ENCODE measurements around the gene NEK2.
"Not testable (repeated sequence)": the region's sequence is repeated elsewhere in the genome, so short reads cannot be mapped to it uniquely, and the experiment has no call there.

NEK2 gene

GRCh38 chr1:211695135-211695816 is 19.9 kb upstream of the NEK2 start:
- no peak for DNase-seq (ENCODE audit: low read depth)

DNA sequence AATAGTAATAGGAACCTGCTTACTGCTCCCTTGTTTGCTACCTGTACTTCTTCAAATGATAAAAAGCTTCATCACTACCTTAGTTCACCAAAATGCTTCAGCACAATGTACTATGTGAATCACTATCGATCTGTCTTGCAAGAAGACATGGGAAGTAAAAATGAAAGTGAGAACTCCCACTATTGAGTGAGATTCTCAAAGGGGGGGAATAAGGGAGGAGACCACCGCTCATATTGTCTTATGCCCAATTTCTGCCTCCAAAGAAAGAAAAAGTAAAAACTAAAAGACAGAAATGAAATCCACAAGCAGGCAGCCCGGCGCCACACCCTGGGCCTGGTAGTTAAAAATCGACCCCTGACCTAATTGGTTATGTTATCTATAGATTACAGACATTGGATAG is 18.5 kb upstream of the NEK2 start:
- DNase-seq (ENCODE audit: low read depth), result not testable (repeated sequence)

GRCh38 chr1:211688421-211688820 is 13.0 kb upstream of the NEK2 start:
- no peak for DNase-seq (ENCODE audit: low read depth)

- DNase-seq (ENCODE audit: low read depth), result no peak
Measured at GRCh38 chr1:211687462-211688215, 12.2 kb upstream of the NEK2 start.

- no peak for DNase-seq (ENCODE audit: low read depth)
Measured at GRCh38 chr1:211685823-211686222, 10.4 kb upstream of the NEK2 start.

DNA sequence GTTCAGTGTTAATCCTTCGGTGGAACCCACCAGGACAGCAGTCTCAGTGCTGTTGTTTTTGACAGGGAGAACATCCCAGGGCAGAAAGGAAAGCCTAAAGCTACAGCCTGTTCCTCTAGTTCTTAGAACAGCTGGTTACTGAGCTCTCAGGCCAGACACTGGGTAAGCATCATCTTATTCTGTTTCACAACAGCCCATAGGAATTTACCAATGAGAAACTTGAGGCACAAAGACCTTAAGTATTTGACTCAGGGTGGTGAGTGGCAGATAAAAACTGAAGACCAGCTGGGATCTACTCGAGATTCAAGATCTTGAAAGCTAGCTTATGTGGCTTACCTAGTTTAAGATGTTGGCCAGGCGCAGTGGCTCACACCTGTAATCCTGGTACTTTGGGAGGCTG is 9.4 kb upstream of the NEK2 start:
- DNase-seq (ENCODE audit: low read depth), result no peak

- no peak for DNase-seq (ENCODE audit: low read depth)
Measured at GRCh38 chr1:211684331-211684730, 8.9 kb upstream of the NEK2 start.

DNA sequence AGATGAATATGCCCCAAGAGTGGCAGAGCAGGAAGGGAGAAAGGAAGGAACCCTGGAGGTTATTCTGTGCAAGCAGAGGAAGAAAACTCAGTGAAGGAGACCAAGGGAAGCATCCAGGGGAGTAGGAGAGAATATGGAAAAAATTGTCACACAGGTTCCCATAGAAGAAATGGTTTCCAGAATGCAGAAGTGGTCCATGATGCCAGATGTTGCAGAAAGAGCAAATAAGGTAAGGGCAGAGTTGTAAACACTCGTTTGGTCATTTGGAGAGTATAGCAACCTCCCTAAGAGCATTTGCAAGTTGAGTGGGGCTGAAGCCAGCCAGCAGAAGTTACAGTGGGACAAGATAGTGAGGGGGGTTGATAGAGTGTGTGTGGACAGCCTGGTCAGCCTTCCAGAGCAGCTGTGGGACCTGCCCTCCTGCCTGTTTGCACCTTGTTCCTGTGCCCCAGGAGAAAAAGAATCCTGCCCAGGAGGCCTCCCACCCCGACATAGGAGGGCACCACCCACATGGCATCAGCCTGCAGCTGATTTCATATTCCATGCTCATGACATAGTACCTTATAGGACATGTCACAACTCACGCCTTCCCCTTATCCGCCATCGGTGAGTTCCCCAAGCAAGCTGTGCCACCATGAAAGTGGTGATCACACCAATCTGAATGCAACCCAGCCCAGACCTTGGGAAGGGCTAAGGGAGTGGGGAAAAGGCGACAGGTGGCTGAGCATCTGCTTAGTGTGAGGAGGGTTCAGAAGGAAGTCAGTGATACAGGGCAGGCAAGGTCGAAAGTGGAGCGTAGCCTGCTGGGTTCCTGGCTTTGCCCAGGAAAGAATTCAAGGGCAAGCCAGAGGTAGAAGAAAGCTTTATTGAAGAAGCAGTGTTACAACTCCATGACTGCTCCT is 8.2 kb upstream of the NEK2 start:
- no peak for DNase-seq (ENCODE audit: low read depth)

GRCh38 chr1:211682186-211682585 is 6.8 kb upstream of the NEK2 start:
- DNase-seq (ENCODE audit: low read depth), result not testable (repeated sequence)

DNA sequence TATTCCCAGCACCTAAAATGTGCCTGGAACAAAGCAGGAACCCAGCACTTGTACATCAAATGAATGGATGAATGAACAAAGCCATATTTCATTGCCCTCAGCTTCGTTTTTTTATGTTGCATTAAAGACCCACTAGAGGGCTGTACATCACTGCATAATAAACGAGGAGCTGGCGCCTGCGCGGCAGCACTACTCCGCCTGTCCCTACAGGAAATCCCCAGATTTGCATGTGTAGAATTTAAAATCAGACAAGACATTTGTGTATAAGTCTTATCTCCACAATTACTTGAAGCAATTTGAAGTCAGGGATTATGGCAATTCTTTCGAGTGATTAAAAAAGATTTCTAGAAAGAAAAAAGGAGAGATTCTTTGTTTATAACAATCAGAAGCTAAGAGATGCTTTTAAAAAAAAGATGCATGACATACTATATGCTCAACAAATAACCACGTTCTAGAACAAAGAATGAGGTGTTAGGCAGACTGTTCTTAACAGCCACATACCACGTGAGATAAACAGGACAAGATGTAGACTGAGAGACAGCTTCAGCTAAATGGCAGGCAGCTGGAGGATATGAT is 5.4 kb upstream of the NEK2 start:
- DNase-seq (ENCODE audit: low read depth), result peak; percentile 53

- DNase-seq (ENCODE audit: low read depth), result no peak
Measured at GRCh38 chr1:211677659-211678058, 2.2 kb upstream of the NEK2 start.

GRCh38 chr1:211676761-211677160 is 1.3 kb upstream of the NEK2 start:
- DNase-seq (ENCODE audit: low read depth), result no peak

DNA sequence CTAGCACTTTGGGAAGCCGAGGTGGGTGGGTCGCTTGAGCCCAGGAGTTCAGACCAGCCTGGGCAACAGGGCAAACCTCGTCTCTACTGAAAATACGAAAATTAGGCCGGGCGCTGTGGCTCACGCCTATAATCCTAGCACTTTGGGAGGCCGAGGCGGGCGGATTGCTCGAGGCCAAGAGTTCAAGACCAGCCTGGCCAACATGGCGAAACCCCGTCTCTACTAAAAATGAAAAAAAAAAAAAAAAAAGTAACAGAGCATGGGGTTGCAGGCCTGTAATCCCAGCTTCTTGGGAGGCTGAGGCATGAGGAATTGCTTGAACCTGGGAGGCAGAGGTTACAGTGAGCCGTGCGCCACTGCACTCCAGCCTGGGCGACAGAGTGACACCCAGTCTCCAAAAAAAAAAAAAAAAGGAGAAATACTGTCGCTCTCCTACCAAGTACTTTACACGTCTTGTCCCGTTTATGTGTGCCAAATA is 724 bp upstream of the NEK2 start:
- DNase-seq (ENCODE audit: low read depth), result no peak

- no peak for DNase-seq (ENCODE audit: low read depth)
Measured at GRCh38 chr1:211667065-211667617, 8.3 kb downstream of the NEK2 start.

DNA sequence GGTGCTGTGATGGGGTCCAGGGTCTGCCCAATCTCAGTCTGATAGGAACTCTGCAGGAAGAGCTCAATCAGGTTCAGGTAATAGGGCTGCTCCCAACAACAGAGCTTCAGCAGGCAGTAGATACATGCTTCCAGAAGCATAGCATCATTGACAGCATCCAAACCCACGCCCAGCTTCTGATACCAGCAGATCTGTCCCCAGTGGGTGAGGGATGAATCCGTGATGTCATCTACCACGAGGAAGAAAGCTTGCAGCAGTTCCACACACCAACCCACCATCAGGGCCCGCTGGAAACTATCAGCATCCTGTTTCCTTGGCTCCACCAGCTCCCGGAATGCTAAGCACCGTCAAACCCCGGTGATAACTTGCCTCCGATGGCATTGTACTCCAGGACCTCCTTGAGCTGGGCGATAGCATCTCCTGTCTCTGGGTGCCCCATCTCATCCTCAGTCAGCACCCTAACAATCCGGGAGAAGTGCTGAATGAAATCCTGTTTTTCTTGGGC is 14.7 kb downstream of the NEK2 start:
- no peak for DNase-seq (ENCODE audit: low read depth)

- no peak for DNase-seq (ENCODE audit: low read depth)
Measured at GRCh38 chr1:211656728-211657127, 18.7 kb downstream of the NEK2 start.

DNA sequence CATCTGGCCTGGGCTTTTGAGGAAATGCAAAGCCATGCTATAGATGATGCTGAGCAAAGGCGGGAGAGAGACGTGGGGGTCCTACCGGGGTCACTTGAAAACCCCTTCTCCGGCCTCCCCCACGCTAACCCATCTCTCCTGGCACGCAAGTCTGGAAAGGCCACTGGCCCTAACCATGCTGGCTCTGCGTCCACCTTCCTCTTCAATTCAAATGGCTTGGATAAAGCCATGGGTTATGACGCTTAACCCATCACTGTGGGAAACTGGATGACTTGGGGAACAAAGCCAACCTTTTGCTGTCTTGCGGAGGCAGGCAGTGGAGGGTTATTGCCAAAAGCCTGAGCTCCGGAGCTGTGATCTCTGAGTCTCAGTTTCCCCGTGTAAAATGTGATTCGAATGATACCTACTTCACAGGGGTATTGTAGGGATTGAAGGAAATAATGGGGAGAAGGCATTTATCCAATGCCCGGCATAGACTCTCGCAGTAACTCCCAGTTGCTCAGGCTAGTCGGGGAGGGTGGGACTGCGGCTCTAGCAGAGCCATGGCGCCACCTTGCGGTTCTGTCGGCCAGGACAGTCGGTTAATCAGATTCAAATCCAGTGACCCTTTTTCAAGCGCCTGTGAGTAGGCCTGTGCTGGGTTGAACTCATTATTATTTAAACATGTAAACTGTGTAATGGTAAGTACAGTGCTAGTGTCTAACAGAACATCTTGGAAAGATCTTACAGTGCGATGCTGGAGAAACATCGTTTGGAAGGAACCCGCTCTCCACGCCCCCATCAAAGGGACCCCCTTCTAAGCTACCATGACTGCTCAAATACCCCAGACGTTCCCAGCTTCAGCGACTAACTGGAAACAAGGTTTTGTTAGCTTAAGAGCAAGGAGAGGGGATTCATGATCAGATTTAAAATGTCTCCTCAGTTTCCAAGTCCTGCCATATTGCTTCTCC is 20.3 kb downstream of the NEK2 start:
- no peak for DNase-seq (ENCODE audit: low read depth)

- no peak for DNase-seq (ENCODE audit: low read depth)
Measured at GRCh38 chr1:211653959-211654496, 21.4 kb downstream of the NEK2 start.

DNA sequence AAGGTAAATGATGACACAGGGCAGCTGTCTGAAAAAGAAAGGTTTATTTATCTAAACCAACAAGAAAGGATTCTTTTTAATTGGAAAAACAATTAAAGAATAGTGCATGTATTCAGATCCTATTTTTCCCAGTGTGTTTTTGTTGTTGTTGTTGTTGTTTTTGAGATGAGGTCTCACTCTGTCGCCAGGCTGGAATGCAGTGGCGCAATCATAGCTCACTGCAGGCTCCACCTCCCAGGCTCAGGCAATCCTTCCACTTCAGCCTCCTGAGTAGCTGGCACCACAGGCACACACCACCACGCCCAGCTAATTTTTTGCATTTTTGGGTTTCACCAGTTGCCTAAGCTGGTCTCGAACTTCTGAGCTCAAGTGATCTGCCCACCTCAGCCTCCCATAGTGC is 22.1 kb downstream of the NEK2 start:
- no peak for DNase-seq (ENCODE audit: low read depth)

GRCh38 chr1:211652371-211652770 is 23.1 kb downstream of the NEK2 start:
- DNase-seq (ENCODE audit: low read depth), result no peak

Measured in HS-5 (cell line).